HCT116 (cell line): ENCODE measurements around the gene CMIP. TPM values are rescaled to one million over a fixed set of nuclear protein-coding genes. Genes with fewer than 3 reads are reported as not detected.

Source experiments
- ATAC-seq: fragments of 200-7000 bp; cut with Tn5 transposase; 2 replicates; pipeline ENCODE4 v1.9.1; 2020; ENCODE audit warnings: mild to moderate bottlenecking, moderate library complexity
- BruUV-seq: library from RNA; stranded (reverse); fragments of 400-500 nt; replicated peaks from 2 replicates; lab custom pipeline; 2021; lab: Mats Ljungman, UMichigan
- CTCF ChIA-PET: fragments of 300-600 bp; sonication (Branson Sonifier 250); formaldehyde crosslinking; loops from one replicate; lab custom pipeline; 2021; ENCODE audit warnings: antibody characterized with exemption; lab: Charles Lee
- POLR2A ChIA-PET: fragments of 300-600, 350-600 bp; sonication (Branson Sonifier 250); formaldehyde crosslinking; loops from one replicate; lab custom pipeline; 2021; ENCODE audit warnings: antibody characterized with exemption; lab: Charles Lee
- RAD21 ChIA-PET, 2 experiments: fragments of 300-600 bp; sonication (Branson Sonifier 250); formaldehyde crosslinking; loops; one replicate each; lab custom pipeline; 2023; ENCODE audit warnings: low total read pairs in 2 of 2; ENCODE audit not compliant: uncharacterized antibody in 2 of 2, unreplicated experiment in 2 of 2, low non-redundant PET in 1 of 2; lab: Charles Lee
- DNase-seq: peaks from one replicate; pipeline ENCODE4 v3.0.0-alpha.2; 2010; ENCODE audit warnings: low read depth, low spot score
- H2AFZ ChIP-seq: fragments of 200-600 bp; shearing (Covaris generic), sonication (generic); 2 replicates; pipeline ENCODE4 v1.6.1; 2017; ENCODE audit warnings: low read depth, mixed run types, mixed read lengths, antibody characterized with exemption, low read length; ENCODE audit not compliant: poor library complexity, severe bottlenecking
- H3K27ac ChIP-seq: 2 replicates; pipeline ENCODE4 v1.5.1; 2012; ENCODE audit warnings: low read depth, low read length
- H3K27me3 ChIP-seq: fragments of 200-600 bp; sonication (generic); 2 replicates; pipeline ENCODE4 v1.6.1; 2016; ENCODE audit warnings: mixed run types, low read length, mixed read lengths; ENCODE audit not compliant: insufficient read depth
- H3K36me3 ChIP-seq, 2 experiments: fragments of 200-500 bp in 1 of 2; fragments of 200-600 bp in 1 of 2; sonication (Bioruptor generic) in 1 of 2; sonication (generic) in 1 of 2; 2 replicates each; pipeline versions ENCODE4 v1.5.1 to v1.6.1; 2014 to 2016; ENCODE audit warnings: low read length in 2 of 2, inconsistent platforms in 1 of 2, mixed read lengths in 1 of 2, mixed run types in 1 of 2; ENCODE audit not compliant: insufficient read depth in 2 of 2, control insufficient read depth in 1 of 2
- H3K4me1 ChIP-seq, 2 experiments: fragments of 200-600 bp in 1 of 2; sonication (generic) in 1 of 2; 2 replicates each; pipeline versions ENCODE4 v1.5.1 to v1.6.1; 2012 to 2017; ENCODE audit warnings: low read length in 2 of 2, inconsistent platforms in 1 of 2, mild to moderate bottlenecking in 1 of 2, mixed read lengths in 1 of 2, mixed run types in 1 of 2, moderate library complexity in 1 of 2; ENCODE audit not compliant: insufficient read depth in 2 of 2, control insufficient read depth in 1 of 2
- H3K4me2 ChIP-seq: fragments of 200-600 bp; sonication (generic); 2 replicates; pipeline ENCODE4 v1.6.1; 2017; ENCODE audit warnings: mixed run types, low read length, mixed read lengths
- H3K4me3 ChIP-seq, 2 experiments: fragments of 200-600 bp in 1 of 2; sonication (generic) in 1 of 2; replicated peaks in 1 of 2; 2 replicates each; pipeline ENCODE4 v1.5.1; 2011 to 2016; ENCODE audit warnings: low read length in 2 of 2, control low read depth in 1 of 2, low read depth in 1 of 2, mild to moderate bottlenecking in 1 of 2, mixed read lengths in 1 of 2, mixed run types in 1 of 2
- H3K79me2 ChIP-seq: fragments of 200-600 bp; sonication (generic); 2 replicates; pipeline ENCODE4 v1.6.1; 2017; ENCODE audit warnings: mild to moderate bottlenecking, mixed run types, low read length, moderate library complexity, mixed read lengths; ENCODE audit not compliant: insufficient read depth
- H3K9ac ChIP-seq: fragments of 200-600 bp; sonication (generic); 2 replicates; pipeline ENCODE4 v1.6.1; 2016; ENCODE audit warnings: low read length, mixed read lengths
- H3K9me2 ChIP-seq: fragments of 200-600 bp; sonication (generic), shearing (Covaris generic); 2 replicates; pipeline ENCODE4 v1.6.1; 2017; ENCODE audit warnings: mixed run types, mild to moderate bottlenecking, moderate library complexity; ENCODE audit not compliant: insufficient read depth
- H3K9me3 ChIP-seq, 2 experiments: fragments of 200-500 bp in 1 of 2; fragments of 200-600 bp in 1 of 2; sonication (Bioruptor generic) in 1 of 2; sonication (generic) in 1 of 2; 2 replicates each; pipeline ENCODE4 v1.6.1; 2014 to 2017; ENCODE audit warnings: low read length in 2 of 2, mixed read lengths in 2 of 2, inconsistent platforms in 1 of 2, low read depth in 1 of 2, mild to moderate bottlenecking in 1 of 2, mixed run types in 1 of 2, moderate library complexity in 1 of 2; ENCODE audit not compliant: control insufficient read depth in 1 of 2, insufficient read depth in 1 of 2
- H4K20me1 ChIP-seq: fragments of 200-600 bp; sonication (generic), shearing (Covaris generic); 2 replicates; pipeline ENCODE4 v1.6.1; 2017; ENCODE audit warnings: mixed run types, mild to moderate bottlenecking, moderate library complexity; ENCODE audit not compliant: insufficient read depth
- CBX3 ChIP-seq: IDR thresholded peaks from 2 replicates; pipeline ENCODE4 v1.6.1; 2012; ENCODE audit warnings: low read depth
- CTCF ChIP-seq, 3 experiments: fragments of 200-600 bp in 1 of 3; sonication (generic) in 1 of 3; IDR thresholded peaks in 2 of 3; conservative IDR thresholded peaks in 1 of 3; 2 replicates each; pipeline ENCODE4 v1.5.1; 2012 to 2017; ENCODE audit warnings: low read depth in 2 of 3, low read length in 2 of 3, antibody characterized with exemption in 1 of 3, borderline replicate concordance in 1 of 3, control low read depth in 1 of 3, mild to moderate bottlenecking in 1 of 3, mixed read lengths in 1 of 3, mixed run types in 1 of 3, moderate library complexity in 1 of 3; ENCODE audit not compliant: insufficient read depth in 1 of 3
- ELF1 ChIP-seq: IDR thresholded peaks from 2 replicates; pipeline ENCODE4 v1.6.1; 2012; ENCODE audit warnings: low read depth, borderline replicate concordance
- EZH2 ChIP-seq: fragments of 200-600 bp; sonication (generic); IDR thresholded peaks from 2 replicates; pipeline ENCODE4 v1.6.1; 2017; ENCODE audit warnings: antibody characterized with exemption, mixed run types
- EZH2phosphoT487 ChIP-seq: fragments of 200-600 bp; IDR thresholded peaks from 2 replicates; pipeline ENCODE4 v1.6.1; 2018; ENCODE audit warnings: antibody characterized with exemption, borderline replicate concordance
- FOSL1 ChIP-seq: IDR thresholded peaks from 2 replicates; pipeline ENCODE4 v1.6.1; 2012; ENCODE audit warnings: low read depth
- MAX ChIP-seq: IDR thresholded peaks from 2 replicates; pipeline ENCODE4 v1.6.1; 2012
- POLR2A ChIP-seq: IDR thresholded peaks from 2 replicates; pipeline ENCODE4 v1.7.0; 2011; ENCODE audit warnings: borderline replicate concordance; ENCODE audit not compliant: insufficient read depth, insufficient read length; ENCODE audit errors: extremely low read depth
- POLR2AphosphoS5 ChIP-seq: IDR thresholded peaks from 2 replicates; pipeline ENCODE4 v1.6.1; 2011; ENCODE audit warnings: mild to moderate bottlenecking, low read depth, low read length, moderate library complexity
- RAD21 ChIP-seq: IDR thresholded peaks from 2 replicates; pipeline ENCODE4 v1.6.1; 2012; ENCODE audit warnings: low read depth, mild to moderate bottlenecking
- REST ChIP-seq: IDR thresholded peaks from 2 replicates; pipeline ENCODE4 v1.6.1; 2012; ENCODE audit warnings: low read depth
- SP1 ChIP-seq: IDR thresholded peaks from 2 replicates; pipeline ENCODE4 v1.6.1; 2012; ENCODE audit warnings: low read depth
- SRF ChIP-seq: IDR thresholded peaks from 2 replicates; pipeline ENCODE4 v1.6.1; 2012; ENCODE audit warnings: low read depth
- YY1 ChIP-seq: IDR thresholded peaks from 2 replicates; pipeline ENCODE4 v1.6.1; 2011; ENCODE audit warnings: low read length, low read depth, moderate library complexity, mild to moderate bottlenecking; ENCODE audit not compliant: insufficient replicate concordance; ENCODE audit errors: extremely low read depth
- ZBTB33 ChIP-seq: IDR thresholded peaks from 2 replicates; pipeline ENCODE4 v1.6.1; 2011; ENCODE audit warnings: mild to moderate bottlenecking, low read length, moderate library complexity; ENCODE audit not compliant: insufficient replicate concordance; ENCODE audit errors: extremely low read depth
- ZFX ChIP-seq: fragments of 450-650 bp; IDR thresholded peaks from 2 replicates; pipeline ENCODE4 v1.6.1; 2017
- ZNF274 ChIP-seq: fragments of 200-500 bp; sonication (Bioruptor generic); IDR thresholded peaks from 2 replicates; pipeline ENCODE4 v1.6.1; 2014; ENCODE audit warnings: mild to moderate bottlenecking, low read depth, low read length, inconsistent platforms
- intact Hi-C: fragments of 100-400 bp; cut with micrococcal nuclease; formaldehyde crosslinking; loops from 2 replicates; pipeline ENCODE4 v1.10.0; 2022
- total RNA-seq: library from RNA; stranded (reverse); gene quantifications from one replicate; pipeline ENCODE4 v1.2.1, GENCODE V29; 2021; ENCODE audit not compliant: unreplicated experiment

The CMIP gene
- total RNA-seq, 1 experiment from 2014 or later, result 64.6 TPM

GRCh38 chr16:81678326-81679095 is 233.9 kb downstream of the CMIP start:
- Histone ChIP-seq H3K79me2 (peaks cover 4% of the 10 kb centered on the region; the same call in 1 of the 2 replicates), H3K9me3 (no peaks in the 10 kb centered on the region), H2AFZ (no peak overlapping the region), H3K4me3 (no peak overlapping the region), H3K27me3 (no peaks in the 10 kb centered on the region), H3K4me1 (no peaks in the 10 kb centered on the region), H3K9me2 (no peaks in the 10 kb centered on the region), H4K20me1 (no peaks in the 10 kb centered on the region), H3K4me2 (no peak overlapping the region), H3K9ac (no peak overlapping the region), H3K27ac (no peak overlapping the region), H3K36me3 (peaks cover 2 to 21% of the 10 kb centered on the region in 2 experiments; a peak in 2 of 4 replicates)
- BruUV-seq, result no TSS peak
- ChIA-PET RAD21 (no interaction called here), POLR2A (no interaction called here), CTCF (no interaction called here)
- intact Hi-C loops, result no loop called here
- DNase-seq (no peak), ATAC-seq (no peak; the same call in 1 of the 2 replicates)
- TF ChIP-seq ZBTB33 (no peak), YY1 (no peak), ELF1 (no peak), ZNF274 (no peak), SRF (no peak), EZH2phosphoT487 (no peak), EZH2 (no peak), MAX (no peak), POLR2AphosphoS5 (no peak), REST (no peak), RAD21 (no peak), POLR2A (no peak), FOSL1 (no peak), ZFX (no peak), SP1 (no peak), CTCF (IDR thresholded peaks at IDR 0.05 in 2 of 3, conservative IDR thresholded peaks at IDR 0.05 in 1 of 3; ENCODE audit: borderline replicate concordance in 1 of 3, insufficient read depth in 1 of 3, low read depth in 2 of 3, low read length in 2 of 3) (no peak), CBX3 (no peak)
